Neural progenitor cell (in vitro differentiated cells): ENCODE measurements around the gene CSKMT.

ENCODE experiments used
- EZH2 ChIP-seq: fragments of 200-600 bp; sonication (generic); IDR thresholded peaks from 2 replicates; pipeline ENCODE4 v1.6.1; 2017; ENCODE audit warnings: antibody characterized with exemption, mild to moderate bottlenecking, moderate library complexity
- TF ChIP-seq, protein P1 (sequence below): fragments of 200-600 bp; sonication (generic); IDR thresholded peaks from 2 replicates; pipeline ENCODE4 v1.5.1; 2017; ENCODE audit warnings: antibody characterized with exemption, mild to moderate bottlenecking

DNA sequence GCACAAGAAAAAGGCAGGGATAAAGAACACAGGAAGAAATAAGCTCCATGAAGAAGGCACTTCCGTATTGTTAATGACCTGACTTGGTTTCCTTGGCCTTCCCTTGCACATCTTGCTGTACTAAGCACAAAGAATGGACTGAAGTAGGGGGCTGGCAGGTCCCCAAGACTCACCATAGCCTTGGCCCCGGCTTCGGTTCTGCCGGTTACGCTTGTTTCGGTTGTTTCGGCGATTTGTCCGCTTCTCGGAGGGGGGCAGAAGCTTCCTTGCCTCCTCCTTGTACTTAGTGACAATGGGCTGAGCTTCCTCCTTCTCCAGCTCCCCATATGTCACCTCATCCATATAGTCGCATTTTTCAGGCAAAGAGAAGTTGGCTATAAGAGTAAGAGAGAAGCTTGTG, 51.7 kb downstream of the CSKMT start:
- no peak for TF ChIP-seq EZH2
- TF ChIP-seq, protein P1, sequence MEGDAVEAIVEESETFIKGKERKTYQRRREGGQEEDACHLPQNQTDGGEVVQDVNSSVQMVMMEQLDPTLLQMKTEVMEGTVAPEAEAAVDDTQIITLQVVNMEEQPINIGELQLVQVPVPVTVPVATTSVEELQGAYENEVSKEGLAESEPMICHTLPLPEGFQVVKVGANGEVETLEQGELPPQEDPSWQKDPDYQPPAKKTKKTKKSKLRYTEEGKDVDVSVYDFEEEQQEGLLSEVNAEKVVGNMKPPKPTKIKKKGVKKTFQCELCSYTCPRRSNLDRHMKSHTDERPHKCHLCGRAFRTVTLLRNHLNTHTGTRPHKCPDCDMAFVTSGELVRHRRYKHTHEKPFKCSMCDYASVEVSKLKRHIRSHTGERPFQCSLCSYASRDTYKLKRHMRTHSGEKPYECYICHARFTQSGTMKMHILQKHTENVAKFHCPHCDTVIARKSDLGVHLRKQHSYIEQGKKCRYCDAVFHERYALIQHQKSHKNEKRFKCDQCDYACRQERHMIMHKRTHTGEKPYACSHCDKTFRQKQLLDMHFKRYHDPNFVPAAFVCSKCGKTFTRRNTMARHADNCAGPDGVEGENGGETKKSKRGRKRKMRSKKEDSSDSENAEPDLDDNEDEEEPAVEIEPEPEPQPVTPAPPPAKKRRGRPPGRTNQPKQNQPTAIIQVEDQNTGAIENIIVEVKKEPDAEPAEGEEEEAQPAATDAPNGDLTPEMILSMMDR, result no peak
